ENCODE measurements around the gene LTB. TPM values are rescaled to one million over a fixed set of nuclear protein-coding genes. Genes with fewer than 3 reads are reported as not detected.

Gene LTB
- total RNA-seq, 1 donor from 2014 or later: 0.34 TPM

DNA sequence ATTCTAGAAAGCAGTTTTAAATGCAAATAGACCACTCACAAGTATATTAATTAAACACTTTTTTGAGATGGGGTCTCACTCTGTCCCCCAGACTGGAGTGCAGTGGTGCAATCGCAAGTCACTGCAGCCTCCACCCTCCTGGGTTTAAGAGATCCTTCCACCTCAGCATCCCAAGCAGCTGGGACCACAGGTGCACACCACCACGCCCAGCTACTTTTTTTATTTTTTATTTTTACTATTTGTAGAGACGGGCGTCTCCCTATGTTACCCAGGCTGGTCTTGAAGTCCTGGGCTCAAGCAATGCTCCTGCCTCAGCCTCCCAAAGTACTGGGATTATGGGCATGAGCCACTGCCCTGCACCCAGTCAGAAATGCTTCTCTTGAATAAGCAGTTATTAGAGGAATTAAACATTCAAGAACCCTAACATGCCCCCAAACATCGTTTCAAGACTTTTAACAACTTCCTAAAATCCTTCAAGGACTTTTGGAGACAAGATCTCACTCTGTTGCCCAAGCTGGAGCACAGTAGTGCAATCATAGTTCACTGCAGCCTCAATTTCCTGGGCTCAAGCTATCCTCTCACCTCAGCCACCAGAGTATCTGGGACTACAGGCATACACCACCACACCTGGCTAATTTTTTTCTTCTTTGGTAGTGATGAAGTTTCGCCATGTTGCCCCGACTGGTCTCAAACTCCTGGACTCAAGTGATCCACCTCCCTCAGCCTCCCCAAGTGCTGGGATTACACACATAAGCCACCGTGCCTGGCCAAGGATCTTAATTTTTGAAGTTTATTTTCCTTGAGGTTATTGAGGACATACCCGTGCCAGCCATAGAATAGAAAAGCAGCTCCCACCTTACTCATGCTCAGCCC lies 50.2 kb downstream of the LTB start:
- H3K27me3 Mint-ChIP-seq: no peaks in the 10 kb centered on the region
- no peaks in the 10 kb centered on the region for H3K9me3 Mint-ChIP-seq
- peaks cover 55% of the 10 kb centered on the region for H3K36me3 Mint-ChIP-seq
- H3K4me3 Mint-ChIP-seq: no peak overlapping the region
- no peak overlapping the region for H3K27ac Mint-ChIP-seq
- DNase-seq (ENCODE audit: extremely low spot score, unreplicated experiment): no peak
- TF ChIP-seq, protein P1, sequence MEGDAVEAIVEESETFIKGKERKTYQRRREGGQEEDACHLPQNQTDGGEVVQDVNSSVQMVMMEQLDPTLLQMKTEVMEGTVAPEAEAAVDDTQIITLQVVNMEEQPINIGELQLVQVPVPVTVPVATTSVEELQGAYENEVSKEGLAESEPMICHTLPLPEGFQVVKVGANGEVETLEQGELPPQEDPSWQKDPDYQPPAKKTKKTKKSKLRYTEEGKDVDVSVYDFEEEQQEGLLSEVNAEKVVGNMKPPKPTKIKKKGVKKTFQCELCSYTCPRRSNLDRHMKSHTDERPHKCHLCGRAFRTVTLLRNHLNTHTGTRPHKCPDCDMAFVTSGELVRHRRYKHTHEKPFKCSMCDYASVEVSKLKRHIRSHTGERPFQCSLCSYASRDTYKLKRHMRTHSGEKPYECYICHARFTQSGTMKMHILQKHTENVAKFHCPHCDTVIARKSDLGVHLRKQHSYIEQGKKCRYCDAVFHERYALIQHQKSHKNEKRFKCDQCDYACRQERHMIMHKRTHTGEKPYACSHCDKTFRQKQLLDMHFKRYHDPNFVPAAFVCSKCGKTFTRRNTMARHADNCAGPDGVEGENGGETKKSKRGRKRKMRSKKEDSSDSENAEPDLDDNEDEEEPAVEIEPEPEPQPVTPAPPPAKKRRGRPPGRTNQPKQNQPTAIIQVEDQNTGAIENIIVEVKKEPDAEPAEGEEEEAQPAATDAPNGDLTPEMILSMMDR (conservative IDR thresholded peaks at IDR 0.05): no peak
- peaks cover 4% of the 10 kb centered on the region for H3K4me1 Mint-ChIP-seq (ENCODE audit: unreplicated experiment)

DNA sequence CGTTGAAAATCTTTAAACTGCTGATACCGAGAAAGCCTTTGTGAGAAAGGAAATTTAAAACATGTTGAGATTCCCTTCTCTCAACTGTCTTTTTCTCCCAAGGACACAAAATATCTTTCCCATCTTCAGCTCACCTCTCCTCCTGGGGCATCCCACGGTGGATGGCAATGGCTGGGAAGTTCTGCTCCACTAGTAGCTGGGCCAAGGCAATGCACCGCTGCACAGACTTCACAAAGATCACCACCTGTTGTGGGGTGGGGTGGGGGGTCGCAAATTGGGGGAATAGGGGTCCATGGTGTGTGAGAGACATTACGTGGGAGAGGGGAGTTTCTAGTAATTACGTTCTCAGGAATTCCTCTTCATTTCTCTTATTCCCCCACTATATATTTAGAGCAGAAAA lies 51.1 kb downstream of the LTB start:
- H3K27ac Mint-ChIP-seq: no peak overlapping the region
- no peaks in the 10 kb centered on the region for H3K27me3 Mint-ChIP-seq
- H3K9me3 Mint-ChIP-seq: no peaks in the 10 kb centered on the region
- TF ChIP-seq, protein P1 (conservative IDR thresholded peaks at IDR 0.05): no peak
- H3K4me1 Mint-ChIP-seq (ENCODE audit: unreplicated experiment): peaks cover 4% of the 10 kb centered on the region
- peaks cover 50% of the 10 kb centered on the region for H3K36me3 Mint-ChIP-seq
- H3K4me3 Mint-ChIP-seq: no peak overlapping the region
- no peak for DNase-seq (ENCODE audit: extremely low spot score, unreplicated experiment)

- no peaks in the 10 kb centered on the region for H3K9me3 Mint-ChIP-seq
- H3K27me3 Mint-ChIP-seq: no peaks in the 10 kb centered on the region
- H3K4me1 Mint-ChIP-seq (ENCODE audit: unreplicated experiment): peaks cover 4% of the 10 kb centered on the region
- TF ChIP-seq, protein P1 (conservative IDR thresholded peaks at IDR 0.05): no peak
- H3K36me3 Mint-ChIP-seq: peaks cover 44% of the 10 kb centered on the region
- H3K27ac Mint-ChIP-seq: peak overlapping the region; percentile 68
- no peak overlapping the region for H3K4me3 Mint-ChIP-seq
- no peak for DNase-seq (ENCODE audit: extremely low spot score, unreplicated experiment)
Observed at GRCh38 chr6:31530659-31531058, 51.6 kb downstream of the LTB start.

Other genes with a start within 250 kb of the LTB start
- gene HLA-B, start 225.2 kb downstream of the LTB start, total RNA-seq (ENCODE audit: low replicate concordance): 53.9 and 116 TPM in 2 replicates
- gene MICA, start 178.8 kb downstream of the LTB start, total RNA-seq (ENCODE audit: low replicate concordance): 9.0 and 10.7 TPM in 2 replicates
- 0.14 and 0.86 TPM in 2 replicates for gene MICB, start 84.3 kb downstream of the LTB start, total RNA-seq (ENCODE audit: low replicate concordance)
- not detected in 2 replicates for gene MCCD1, start 53.5 kb downstream of the LTB start, total RNA-seq (ENCODE audit: low replicate concordance)
- 410 and 636 TPM in 2 replicates for gene DDX39B, start 40.4 kb downstream of the LTB start, total RNA-seq (ENCODE audit: low replicate concordance)
- gene ATP6V1G2, start 35.8 kb downstream of the LTB start, total RNA-seq (ENCODE audit: low replicate concordance): 1.6 and 5.9 TPM in 2 replicates
- 21.1 and 24.2 TPM in 2 replicates for gene NFKBIL1, start 34.8 kb downstream of the LTB start, total RNA-seq (ENCODE audit: low replicate concordance)
- 0.22 TPM in 1 of 2 replicates, not detected in the other for gene LTA, start 10.1 kb downstream of the LTB start, total RNA-seq (ENCODE audit: low replicate concordance)
- gene TNF, start 6.9 kb downstream of the LTB start, total RNA-seq (ENCODE audit: low replicate concordance): not detected in 2 replicates
- not detected in 2 replicates for gene LST1, start 3.9 kb upstream of the LTB start, total RNA-seq (ENCODE audit: low replicate concordance)
- gene NCR3, start 10.6 kb upstream of the LTB start, total RNA-seq (ENCODE audit: low replicate concordance): not detected in 2 replicates
- 0.59 and 3.8 TPM in 2 replicates for gene AIF1, start 32.8 kb upstream of the LTB start, total RNA-seq (ENCODE audit: low replicate concordance)
- 151 and 235 TPM in 2 replicates for gene PRRC2A, start 38.3 kb upstream of the LTB start, total RNA-seq (ENCODE audit: low replicate concordance)
- 334 and 378 TPM in 2 replicates for gene BAG6, start 70.2 kb upstream of the LTB start, total RNA-seq (ENCODE audit: low replicate concordance)
- gene APOM, start 73.5 kb upstream of the LTB start, total RNA-seq (ENCODE audit: low replicate concordance): 11.2 and 20.9 TPM in 2 replicates
- gene C6orf47, start 78.4 kb upstream of the LTB start, total RNA-seq (ENCODE audit: low replicate concordance): 22.3 and 28.1 TPM in 2 replicates
- gene GPANK1, start 82.6 kb upstream of the LTB start, total RNA-seq (ENCODE audit: low replicate concordance): 17.6 and 20.2 TPM in 2 replicates
- gene CSNK2B, start 83.7 kb upstream of the LTB start, total RNA-seq (ENCODE audit: low replicate concordance): 142 and 175 TPM in 2 replicates
- gene LY6G5B, start 87.6 kb upstream of the LTB start, total RNA-seq (ENCODE audit: low replicate concordance): 13.9 and 22.0 TPM in 2 replicates
- 2.0 and 2.3 TPM in 2 replicates for gene LY6G5C, start 98.6 kb upstream of the LTB start, total RNA-seq (ENCODE audit: low replicate concordance)
- gene ABHD16A, start 120.9 kb upstream of the LTB start, total RNA-seq (ENCODE audit: low replicate concordance): 80.9 and 91.3 TPM in 2 replicates
- not detected in 2 replicates for gene LY6G6F, start 124.4 kb upstream of the LTB start, total RNA-seq (ENCODE audit: low replicate concordance)
- gene LY6G6D, start 132.9 kb upstream of the LTB start, total RNA-seq (ENCODE audit: low replicate concordance): 1.5 TPM in 1 of 2 replicates, not detected in the other
- 2.5 and 16.2 TPM in 2 replicates for gene LY6G6C, start 139.3 kb upstream of the LTB start, total RNA-seq (ENCODE audit: low replicate concordance)
- gene MPIG6B, start 140.9 kb upstream of the LTB start, total RNA-seq (ENCODE audit: low replicate concordance): 0.41 and 0.81 TPM in 2 replicates
- gene DDAH2, start 146.9 kb upstream of the LTB start, total RNA-seq (ENCODE audit: low replicate concordance): 101 and 138 TPM in 2 replicates
- gene CLIC1, start 154.1 kb upstream of the LTB start, total RNA-seq (ENCODE audit: low replicate concordance): 294 and 381 TPM in 2 replicates
- 20.7 and 46.7 TPM in 2 replicates for gene MSH5, start 157.6 kb upstream of the LTB start, total RNA-seq (ENCODE audit: low replicate concordance)
- 3.2 and 8.9 TPM in 2 replicates for gene SAPCD1, start 180.2 kb upstream of the LTB start, total RNA-seq (ENCODE audit: low replicate concordance)
- gene VWA7, start 194.9 kb upstream of the LTB start, total RNA-seq (ENCODE audit: low replicate concordance): 6.1 and 6.4 TPM in 2 replicates
- gene VARS1, start 213.3 kb upstream of the LTB start, total RNA-seq (ENCODE audit: low replicate concordance): 89.0 and 104 TPM in 2 replicates
- gene LSM2, start 224.5 kb upstream of the LTB start, total RNA-seq (ENCODE audit: low replicate concordance): 57.9 and 74.5 TPM in 2 replicates
- gene HSPA1L, start 232.9 kb upstream of the LTB start, total RNA-seq (ENCODE audit: low replicate concordance): 1.8 and 1.9 TPM in 2 replicates
- 45.7 and 54.7 TPM in 2 replicates for gene HSPA1A, start 233.1 kb upstream of the LTB start, total RNA-seq (ENCODE audit: low replicate concordance)
- 132 and 252 TPM in 2 replicates for gene HSPA1B, start 245.3 kb upstream of the LTB start, total RNA-seq (ENCODE audit: low replicate concordance)